ENCODE results near the gene MYOZ1.

GRCh38 chr10:73625884-73626752, 15.2 kb downstream of the MYOZ1 start:
- TF ChIP-seq POLR2A (IDR thresholded peaks at IDR 0.05) (peak in 1 of 2 donors; percentile 83), CTCF (IDR thresholded peaks at IDR 0.05) (no peak)

Measured in thyroid gland (tissue), 4 donors.